Temporal lobe (tissue), 1 donor: Measurements from ENCODE around the gene SLC33A1. TPM values are rescaled to one million over a fixed set of nuclear protein-coding genes. Genes with fewer than 3 reads are reported as not detected.

Experiments used
- total RNA-seq: library from RNA; depleted of rRNA; stranded (reverse); fragments of >200 nt; gene quantifications from one replicate; pipeline ENCODE4 v1.2.3, GENCODE V29; 2014

Gene SLC33A1
- total RNA-seq, 1 donor from 2014 or later: 26.6 TPM

Other genes starting within 250 kb of the SLC33A1 start
- 12.0 TPM for gene PLCH1, start 109.4 kb downstream of the SLC33A1 start, total RNA-seq
- gene C3orf33, start 48.1 kb downstream of the SLC33A1 start, total RNA-seq: 10.1 TPM
- 31.7 TPM for gene GMPS, start 16.2 kb upstream of the SLC33A1 start, total RNA-seq